AG09319 (cell line): Measurements from ENCODE around the gene TBC1D14.

ENCODE experiments used
- DNase-seq: peaks from one replicate; pipeline ENCODE4 v3.0.0-alpha.2; 2010; ENCODE audit warnings: low read depth; ENCODE audit errors: extremely low read depth
- TF ChIP-seq, protein P1 (sequence below): IDR thresholded peaks from 2 replicates; pipeline ENCODE4 v1.5.1; 2011; ENCODE audit warnings: low read depth, mild to moderate bottlenecking, inconsistent platforms, low read length, moderate library complexity

TBC1D14 gene

GRCh38 chr4:6935965-6936364 is 26.3 kb downstream of the TBC1D14 start:
- TF ChIP-seq, protein P1, sequence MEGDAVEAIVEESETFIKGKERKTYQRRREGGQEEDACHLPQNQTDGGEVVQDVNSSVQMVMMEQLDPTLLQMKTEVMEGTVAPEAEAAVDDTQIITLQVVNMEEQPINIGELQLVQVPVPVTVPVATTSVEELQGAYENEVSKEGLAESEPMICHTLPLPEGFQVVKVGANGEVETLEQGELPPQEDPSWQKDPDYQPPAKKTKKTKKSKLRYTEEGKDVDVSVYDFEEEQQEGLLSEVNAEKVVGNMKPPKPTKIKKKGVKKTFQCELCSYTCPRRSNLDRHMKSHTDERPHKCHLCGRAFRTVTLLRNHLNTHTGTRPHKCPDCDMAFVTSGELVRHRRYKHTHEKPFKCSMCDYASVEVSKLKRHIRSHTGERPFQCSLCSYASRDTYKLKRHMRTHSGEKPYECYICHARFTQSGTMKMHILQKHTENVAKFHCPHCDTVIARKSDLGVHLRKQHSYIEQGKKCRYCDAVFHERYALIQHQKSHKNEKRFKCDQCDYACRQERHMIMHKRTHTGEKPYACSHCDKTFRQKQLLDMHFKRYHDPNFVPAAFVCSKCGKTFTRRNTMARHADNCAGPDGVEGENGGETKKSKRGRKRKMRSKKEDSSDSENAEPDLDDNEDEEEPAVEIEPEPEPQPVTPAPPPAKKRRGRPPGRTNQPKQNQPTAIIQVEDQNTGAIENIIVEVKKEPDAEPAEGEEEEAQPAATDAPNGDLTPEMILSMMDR, result no peak
- no peak for DNase-seq

- no peak for DNase-seq
- TF ChIP-seq, protein P1, result no peak
Observed at GRCh38 chr4:6937201-6937600, 27.6 kb downstream of the TBC1D14 start.

DNA sequence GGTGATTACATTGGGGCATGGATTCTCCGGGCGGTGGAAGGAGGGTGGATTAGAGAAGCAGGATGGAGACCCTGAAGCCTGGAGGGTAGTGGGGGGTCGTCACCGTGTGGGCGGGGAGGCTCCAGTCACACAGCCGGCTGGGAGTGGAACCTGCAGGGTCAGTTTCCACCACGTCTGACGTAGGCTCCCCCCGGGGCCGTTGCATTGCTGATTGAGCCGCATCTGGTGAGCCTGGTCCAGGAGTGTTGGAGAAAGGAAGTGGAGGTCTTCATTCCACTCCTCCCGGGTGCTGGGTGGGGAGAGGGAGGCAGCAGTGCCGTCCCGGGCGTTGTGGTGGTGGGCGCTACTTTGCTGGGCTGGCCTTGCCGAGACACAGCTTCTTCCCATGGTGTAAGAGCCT is 28.1 kb downstream of the TBC1D14 start:
- DNase-seq, result no peak
- TF ChIP-seq, protein P1, result no peak

GRCh38 chr4:6938237-6938636 is 28.6 kb downstream of the TBC1D14 start:
- TF ChIP-seq, protein P1, result no peak
- no peak for DNase-seq

GRCh38 chr4:6938647-6939271 is 29.1 kb downstream of the TBC1D14 start:
- TF ChIP-seq, protein P1, result no peak
- no peak for DNase-seq

DNA sequence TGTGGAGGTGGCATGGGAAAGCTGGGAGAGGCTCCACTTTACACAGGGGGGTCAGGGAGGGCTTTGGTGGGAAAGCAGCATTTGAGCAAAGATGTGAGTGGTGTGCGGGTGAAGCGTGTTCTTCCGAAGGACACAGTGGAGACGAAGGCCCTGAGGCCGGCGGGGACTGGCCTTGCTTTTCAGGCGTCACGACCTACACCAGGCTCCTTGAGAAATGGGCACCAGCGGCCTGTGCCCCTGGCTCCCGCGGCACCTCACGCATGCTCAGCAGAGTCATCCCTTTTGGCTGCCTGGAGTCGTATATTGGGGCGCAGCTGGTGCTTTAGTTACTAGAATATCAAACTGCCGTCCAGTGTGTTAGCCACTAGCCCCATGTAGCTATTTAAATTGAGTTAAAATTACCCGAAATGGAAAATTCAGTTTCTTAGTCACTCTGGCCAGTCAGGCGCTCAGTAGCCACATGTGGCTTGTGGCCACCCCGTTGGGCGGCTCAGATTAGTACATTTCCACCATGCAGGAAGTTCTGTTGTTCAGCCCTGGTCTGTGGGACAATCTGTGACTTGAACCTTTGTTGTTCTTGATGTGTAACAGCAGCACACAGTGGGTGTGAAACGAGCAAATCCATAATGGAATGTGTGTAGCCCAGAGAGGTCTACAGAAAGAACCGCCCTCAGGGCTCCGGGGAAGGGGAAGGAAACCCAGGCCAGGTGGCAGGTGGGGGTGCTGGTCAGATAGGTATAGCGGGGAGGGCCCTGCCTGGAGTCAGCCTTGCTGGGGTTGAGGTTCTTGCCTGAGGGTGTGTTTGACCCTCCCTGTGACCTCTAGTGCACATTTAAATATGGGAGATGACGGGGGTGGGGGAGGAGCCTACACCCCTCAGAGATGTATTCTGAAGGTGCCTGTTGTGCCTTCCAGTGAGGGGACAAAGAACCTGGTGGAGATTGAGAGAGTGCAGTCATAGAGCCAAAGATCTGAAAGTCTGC is 30.4 kb downstream of the TBC1D14 start:
- no peak for DNase-seq
- TF ChIP-seq, protein P1, result no peak

DNA sequence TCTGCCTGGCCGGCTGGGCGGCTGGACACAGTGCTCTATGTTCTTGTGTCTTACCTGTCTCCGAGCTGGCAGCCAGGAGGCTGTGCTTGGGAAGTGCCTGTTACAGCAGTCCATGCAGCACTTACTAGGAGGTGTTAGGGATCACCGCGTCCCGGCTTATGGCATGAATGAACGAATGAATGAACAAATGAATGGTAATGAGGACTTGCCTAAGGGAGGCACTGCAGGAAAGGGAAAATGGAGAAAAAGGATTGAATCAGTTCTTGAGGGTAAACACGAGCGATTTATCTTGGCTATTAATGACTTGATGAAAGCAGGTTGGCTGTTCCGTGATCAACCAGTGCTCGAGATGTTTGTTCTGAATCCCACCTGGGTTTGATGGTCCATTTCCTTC is 31.1 kb downstream of the TBC1D14 start:
- no peak for DNase-seq
- TF ChIP-seq, protein P1, result no peak
